GM19043 (cell line): ENCODE data around the gene RNU1-3.
A peak's percentile ranks its signal among the peaks of the same experiment; 100 is the strongest.
"Not testable (repeated sequence)": the region's sequence is repeated elsewhere in the genome, so short reads cannot be mapped to it uniquely, and the experiment has no call there.

Experiments
- ATAC-seq: cut with Tn5 transposase; IDR thresholded peaks from one replicate; pipeline ENCODE4 v1.9.1; 2021; ENCODE audit warnings: low read depth; ENCODE audit not compliant: unreplicated experiment

Gene RNU1-3

DNA sequence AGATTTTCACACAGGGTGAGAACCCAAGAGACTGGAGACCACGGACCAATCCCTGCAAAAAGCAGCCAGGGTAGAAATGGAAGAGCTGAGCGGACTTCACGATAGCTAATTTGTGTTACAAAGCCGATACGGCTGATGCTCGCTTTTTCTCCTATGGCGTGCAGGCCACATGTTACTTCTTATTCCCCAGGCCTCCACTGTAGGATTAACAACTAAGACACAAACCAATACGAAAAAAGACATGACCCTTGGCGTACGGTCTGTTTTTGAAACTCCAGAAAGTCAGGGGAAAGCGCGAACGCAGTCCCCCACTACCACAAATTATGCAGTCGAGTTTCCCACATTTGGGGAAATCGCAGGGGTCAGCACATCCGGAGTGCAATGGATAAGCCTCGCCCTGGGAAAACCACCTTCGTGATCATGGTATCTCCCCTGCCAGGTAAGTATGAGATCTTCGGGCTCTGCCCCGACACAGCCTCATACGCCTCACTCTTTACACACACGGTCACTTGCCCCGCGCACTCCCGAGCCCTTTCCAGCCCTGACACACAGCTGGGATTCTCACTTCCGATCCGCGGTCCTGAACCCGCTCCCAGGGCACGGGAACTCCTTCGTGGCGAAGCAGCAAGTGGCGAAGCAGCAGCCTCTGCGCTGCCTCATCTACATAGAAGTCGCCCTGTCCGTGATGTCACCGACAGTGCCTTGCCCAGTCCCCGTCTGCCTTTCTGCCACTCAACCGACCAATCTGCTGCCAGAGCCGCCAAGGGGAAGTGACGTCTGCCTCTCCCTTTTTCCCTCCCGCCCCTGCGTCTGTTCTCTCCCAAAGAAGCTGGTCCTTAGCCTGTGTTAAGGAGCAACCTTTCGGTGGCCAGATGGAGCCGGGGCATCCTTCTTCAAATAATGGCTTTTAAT is at the start of gene RNU1-3:
RNU1-3 (minus strand) TSS at position 447 of the 912 bp plus-strand sequence.
- ATAC-seq: peak; percentile 86

DNA sequence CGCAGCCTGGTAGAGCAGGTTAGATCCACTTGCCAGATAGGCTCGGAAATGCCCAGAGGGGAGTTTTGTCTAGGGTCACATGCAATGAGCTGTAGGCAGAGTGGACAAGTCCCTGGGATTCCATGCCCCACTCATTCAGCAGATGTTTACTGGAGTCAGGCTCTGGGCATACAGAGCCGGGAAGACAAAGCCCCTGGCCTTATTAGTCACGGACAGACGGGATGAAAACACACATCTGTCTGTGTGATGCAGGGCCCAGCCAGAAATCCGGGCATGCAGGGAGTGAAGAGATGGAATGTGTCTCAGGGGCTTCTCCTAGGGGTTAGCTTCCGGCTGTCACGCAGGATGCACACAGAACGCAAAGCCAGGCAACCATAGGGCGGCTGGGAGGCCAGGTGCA is 46.7 kb upstream of the RNU1-3 start:
- ATAC-seq: not testable (repeated sequence)

DNA sequence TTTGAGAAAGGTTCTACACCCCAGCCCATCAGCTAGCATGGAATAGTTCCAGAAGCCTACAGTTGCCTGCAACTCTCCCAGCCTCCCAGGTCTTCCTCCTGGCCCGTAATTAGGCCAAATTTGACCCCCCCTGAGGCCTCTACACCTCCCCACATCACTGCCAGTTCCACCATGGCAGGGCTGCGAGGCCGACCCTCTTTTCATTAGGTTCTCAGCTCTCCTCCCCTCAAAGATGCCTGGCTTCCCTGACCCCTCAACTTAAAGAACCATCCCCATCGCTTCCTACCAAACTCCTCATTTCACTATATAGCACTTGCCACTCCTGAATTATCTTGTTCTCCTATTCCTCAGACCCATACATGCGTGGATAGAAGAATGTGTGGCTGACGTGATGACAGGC is 46.2 kb upstream of the RNU1-3 start:
- not testable (repeated sequence) for ATAC-seq

DNA sequence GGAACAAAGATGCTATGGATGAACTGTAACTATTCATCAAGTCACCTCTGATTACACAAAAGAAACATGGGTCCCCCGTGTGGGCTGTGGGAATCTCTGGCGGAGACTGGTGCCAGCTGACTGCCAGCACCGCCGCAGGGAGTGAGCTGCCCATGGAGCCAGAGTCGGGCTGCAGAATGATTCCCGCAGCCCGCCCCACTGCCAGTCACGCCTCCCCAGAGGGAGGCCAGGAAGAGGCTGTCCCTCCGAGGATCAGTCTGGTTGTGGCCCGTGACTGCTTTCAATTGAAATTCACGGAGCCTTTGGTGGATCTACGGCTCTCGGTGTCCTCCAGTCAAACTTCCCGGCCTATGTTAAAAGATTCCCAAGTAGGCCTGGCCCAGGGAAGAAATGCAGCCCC is 45.8 kb upstream of the RNU1-3 start:
- ATAC-seq: not testable (repeated sequence)

DNA sequence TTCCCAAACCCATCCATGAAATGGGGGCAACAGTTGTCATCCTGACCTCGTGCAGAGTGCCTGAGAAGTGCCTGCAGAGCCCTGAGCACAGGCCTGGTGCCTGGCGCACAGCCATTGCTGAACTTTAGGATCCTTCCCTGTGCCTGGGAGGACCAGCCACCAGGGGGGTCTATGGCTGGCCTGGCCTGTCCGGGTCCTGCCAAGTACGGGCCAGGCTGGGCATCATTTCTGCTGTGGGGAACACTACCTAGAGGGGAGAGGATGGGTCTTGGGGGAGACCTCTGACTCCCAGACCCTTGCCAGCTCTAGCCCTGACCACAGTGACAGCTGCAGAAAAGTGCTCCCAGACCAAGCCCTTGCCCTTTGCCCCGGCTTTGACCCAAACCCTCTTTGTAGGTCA is 45.4 kb upstream of the RNU1-3 start:
- ATAC-seq: not testable (repeated sequence)

DNA sequence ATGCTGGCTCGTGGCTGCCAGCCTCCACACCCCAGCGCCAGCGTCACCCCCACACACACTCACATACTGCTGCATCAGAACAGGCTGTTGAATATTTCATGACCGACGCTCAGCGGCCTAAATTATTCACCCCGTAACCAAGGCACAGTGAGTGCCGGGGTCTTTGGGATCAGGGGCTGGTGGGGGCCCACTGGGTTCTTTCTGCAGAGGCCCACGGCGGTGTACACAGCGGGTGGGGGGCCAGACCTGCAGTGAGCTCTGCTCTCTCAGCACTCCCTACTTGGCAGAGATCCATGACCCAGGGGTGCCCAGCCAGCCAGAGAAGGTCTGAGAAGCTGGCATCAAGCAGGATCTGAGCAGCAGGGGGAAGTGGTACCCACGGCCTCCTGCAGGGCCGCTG is 43.9 kb upstream of the RNU1-3 start:
- not testable (repeated sequence) for ATAC-seq

DNA sequence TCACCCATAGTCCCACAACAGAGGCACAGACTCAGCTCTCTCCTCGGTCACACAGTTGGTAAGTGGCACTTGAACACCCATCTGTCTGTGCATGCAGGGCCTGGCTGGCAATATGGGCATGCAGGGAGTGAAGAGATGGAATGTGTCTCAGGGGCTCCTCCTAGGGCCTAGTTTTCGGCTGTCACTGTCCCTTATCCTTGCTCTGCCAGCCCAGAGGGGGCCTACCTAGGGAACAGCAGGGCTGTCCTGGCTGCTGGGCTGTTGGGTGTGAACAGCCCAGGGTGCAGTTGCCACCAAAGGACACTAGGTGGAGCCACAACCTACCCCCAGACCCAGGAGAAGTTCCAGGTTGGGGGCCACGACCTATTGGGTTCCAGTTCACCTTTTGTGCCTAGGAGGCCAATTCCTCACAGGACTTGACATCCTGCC is 42.9 kb upstream of the RNU1-3 start:
- not testable (repeated sequence) for ATAC-seq

DNA sequence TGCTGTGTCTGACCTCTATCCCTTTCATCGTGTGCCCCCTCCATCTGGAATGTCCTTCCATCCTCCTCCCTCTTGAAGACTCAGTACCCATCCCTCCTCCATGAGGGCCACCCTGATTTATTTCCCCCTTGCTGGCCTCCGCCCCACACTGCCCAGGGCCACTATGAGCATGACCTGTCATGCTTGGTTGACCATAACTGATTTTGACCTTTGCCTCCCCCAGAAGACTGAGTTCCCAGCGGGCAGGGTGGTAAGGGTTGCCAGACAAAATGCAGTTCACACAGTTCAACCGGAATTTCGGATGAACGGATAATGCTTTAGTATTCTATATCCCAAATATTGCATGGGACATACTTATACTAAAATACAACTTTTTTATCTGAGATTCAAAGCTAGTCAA is 42.0 kb upstream of the RNU1-3 start:
- ATAC-seq: not testable (repeated sequence)

DNA sequence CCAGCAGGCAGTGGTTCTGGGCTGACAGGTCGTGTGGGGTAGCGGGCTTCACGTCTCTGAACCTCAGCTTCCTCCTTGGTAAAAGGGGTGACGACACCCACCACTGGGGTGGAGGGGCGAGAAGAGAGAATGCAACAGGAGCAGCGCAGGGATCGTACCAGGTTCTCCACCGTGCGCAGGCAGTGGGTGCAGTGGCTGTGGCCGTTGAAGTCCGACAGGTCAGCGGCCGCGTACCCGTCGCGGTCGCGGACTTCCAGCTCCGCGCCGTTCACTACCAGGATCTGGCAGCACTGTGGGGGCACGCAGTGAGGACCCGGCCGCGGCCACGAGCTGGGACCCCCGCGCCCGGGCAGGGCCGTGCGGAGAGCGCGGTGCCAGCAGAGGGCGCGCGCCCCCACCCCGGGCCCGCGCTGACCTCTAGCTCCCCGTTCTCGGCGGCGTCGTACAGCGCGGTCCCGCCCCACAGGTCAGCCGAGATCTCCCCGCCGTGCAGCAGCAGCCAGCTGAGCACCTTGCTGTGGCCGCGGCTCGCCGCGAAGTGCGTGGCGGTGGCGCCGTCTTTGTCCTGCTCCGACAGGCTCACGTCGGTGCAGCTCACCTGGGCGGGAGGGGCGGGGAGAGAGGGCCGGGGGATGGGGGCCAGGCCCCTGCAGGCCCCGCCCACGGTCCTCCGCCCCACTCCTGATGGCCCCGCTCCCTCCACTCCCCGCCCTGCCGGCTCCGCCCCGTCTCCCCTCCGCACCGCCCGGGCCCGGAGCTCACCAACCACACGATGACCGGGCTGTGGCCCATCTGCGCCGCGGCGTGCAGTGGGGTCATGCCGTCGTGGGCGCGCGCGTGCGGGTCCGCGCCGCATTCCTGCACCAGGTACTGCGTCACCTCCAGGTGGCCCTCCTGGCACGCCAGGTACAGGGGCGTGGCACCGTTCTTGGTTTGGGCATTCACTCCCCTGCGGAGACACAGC is 40.7 kb upstream of the RNU1-3 start:
- not testable (repeated sequence) for ATAC-seq

DNA sequence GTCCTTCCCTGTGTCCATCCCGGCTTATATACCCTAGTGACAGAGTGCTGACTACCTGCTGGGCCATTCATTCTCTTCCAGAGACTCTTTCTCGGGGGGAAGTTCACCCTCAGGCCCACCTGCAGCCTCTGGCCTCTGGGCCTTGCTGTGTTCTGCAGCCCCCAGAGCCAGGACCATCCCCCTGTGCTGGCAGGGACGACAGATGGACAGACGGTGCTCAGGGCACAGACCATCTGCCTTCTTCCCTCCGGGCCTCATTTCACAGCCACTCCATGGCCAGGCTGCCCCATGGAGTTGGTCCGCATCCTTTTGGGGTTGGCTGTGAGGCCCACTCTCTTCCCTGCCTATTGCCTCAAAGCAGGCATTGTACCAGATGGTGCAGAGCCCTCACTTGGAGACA is 39.6 kb upstream of the RNU1-3 start:
- ATAC-seq: not testable (repeated sequence)

DNA sequence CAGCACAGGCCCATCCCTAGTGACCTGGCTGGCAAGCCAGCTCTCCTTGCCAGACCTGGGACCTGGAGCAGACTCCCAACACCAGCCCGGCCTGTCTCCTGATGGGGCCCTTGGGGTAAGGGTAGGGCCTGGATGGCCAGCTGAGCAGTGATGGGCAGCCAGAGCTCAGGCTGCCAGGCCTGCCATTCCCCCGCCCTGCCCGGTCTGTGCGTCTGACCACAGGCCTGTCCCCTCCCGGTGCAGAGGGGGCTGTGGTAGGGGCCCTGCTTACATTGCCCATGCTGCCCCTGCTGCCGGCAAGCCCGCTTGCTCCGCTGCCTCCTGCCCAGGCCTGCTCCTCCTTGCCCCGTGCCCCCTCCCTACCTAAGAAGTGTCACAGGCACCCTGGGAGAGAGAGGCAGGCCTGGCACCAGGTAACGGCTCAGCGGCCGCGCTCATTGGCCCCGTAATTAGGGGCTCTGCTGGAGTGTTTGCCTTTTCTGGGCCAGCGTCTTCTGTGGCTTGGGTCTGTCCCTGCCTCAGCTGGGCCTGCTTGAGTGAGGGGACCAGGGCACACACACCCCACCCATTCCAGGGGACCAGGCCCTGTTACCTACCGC is 37.9 kb upstream of the RNU1-3 start:
- not testable (repeated sequence) for ATAC-seq

DNA sequence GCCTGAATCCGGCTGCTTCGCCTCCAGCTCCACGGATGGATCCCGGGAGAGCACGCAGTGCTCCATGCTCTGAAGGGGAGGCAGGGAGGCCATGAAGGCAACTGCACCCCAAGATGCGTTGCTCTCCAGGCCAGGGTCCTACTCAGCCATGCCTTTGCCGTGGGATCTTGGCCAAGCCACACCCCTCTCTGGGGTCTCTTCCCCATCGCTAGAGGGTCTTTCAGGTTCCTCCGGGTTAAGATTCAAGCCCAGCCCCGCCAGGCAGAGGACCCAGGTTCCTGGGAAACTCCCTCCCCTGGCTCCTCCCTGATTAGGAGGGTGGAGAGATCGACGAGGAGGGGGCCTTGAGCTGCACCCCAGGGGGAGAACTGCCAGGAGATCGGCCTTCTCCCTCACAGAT is 37.3 kb upstream of the RNU1-3 start:
- not testable (repeated sequence) for ATAC-seq

DNA sequence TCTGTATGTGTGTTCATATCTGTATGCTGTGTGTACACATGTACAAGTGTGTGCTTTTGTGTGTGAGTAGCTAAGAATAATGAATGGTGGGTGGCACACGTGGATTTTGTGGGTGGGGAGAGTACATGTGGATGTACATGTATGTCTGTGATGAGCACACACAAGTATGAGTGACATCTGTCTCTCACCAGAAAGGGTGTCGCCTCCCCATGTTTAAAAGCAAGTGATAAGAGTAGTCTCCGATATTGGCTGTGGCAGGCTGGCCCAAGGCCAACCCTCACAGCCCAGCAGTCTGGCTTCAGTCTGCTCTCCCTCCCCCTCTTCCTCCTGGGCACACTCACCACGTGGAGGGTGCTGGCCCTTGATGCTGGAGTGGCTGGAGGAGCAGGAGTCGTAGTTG is 36.9 kb upstream of the RNU1-3 start:
- ATAC-seq: not testable (repeated sequence)

DNA sequence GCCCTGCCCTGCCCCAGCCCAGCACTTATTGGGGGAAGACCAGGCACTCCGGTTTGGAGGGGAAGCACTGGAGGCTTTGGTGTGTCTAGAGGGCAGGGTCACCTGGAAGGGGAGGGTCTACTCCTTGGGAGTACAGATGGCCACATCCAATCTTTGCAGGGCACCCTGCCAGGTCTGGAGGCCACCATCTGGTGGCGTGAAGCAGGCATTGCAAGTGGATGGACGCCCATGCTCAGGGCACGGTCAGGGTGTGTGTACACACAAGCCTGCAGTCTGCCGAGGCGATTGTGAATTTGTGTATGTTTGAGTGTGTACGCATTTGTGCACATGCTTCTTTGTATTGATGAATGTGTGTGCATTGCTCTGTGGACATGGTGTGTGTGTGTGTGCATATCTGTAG is 36.4 kb upstream of the RNU1-3 start:
- ATAC-seq: not testable (repeated sequence)

DNA sequence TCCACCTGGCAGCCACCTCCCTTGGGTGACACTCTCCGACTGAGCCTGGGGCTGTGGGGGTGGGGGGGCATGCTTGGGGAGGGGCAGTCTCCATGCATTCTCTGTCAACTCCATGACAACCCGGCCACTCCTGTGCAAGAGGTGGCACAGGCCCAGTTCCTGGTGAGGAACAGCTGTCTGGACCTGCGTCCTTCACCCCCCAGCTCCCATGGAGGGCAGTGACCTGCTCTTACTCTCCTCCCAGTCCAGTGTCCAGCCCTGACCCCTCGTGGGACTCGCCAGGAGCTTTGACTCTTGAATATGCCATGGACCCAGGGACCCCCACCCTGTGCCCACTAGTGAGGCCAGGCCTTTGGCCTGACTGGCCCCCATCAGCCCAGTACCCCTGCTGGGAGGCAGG is 35.5 kb upstream of the RNU1-3 start:
- ATAC-seq: not testable (repeated sequence)

DNA sequence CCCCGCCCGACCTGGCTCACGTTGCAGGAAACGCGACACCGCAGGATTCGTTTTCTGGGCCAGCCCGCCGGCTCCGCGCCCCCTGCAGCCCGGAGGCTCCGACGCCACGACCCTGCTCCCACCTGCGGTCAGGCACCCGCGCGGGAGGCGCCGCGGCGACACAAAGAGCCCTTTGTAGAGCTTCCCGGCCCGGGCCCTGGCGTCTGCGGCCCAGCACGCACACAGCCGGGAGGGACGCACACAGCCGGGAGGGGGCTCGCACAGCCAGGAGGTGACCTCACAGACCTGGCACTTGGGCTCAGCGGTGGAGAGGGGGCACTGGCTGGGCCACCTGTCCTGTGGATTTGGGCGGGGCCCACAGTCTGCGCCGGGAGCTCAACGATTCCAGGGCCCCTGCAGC is 34.4 kb upstream of the RNU1-3 start:
- ATAC-seq: not testable (repeated sequence)

DNA sequence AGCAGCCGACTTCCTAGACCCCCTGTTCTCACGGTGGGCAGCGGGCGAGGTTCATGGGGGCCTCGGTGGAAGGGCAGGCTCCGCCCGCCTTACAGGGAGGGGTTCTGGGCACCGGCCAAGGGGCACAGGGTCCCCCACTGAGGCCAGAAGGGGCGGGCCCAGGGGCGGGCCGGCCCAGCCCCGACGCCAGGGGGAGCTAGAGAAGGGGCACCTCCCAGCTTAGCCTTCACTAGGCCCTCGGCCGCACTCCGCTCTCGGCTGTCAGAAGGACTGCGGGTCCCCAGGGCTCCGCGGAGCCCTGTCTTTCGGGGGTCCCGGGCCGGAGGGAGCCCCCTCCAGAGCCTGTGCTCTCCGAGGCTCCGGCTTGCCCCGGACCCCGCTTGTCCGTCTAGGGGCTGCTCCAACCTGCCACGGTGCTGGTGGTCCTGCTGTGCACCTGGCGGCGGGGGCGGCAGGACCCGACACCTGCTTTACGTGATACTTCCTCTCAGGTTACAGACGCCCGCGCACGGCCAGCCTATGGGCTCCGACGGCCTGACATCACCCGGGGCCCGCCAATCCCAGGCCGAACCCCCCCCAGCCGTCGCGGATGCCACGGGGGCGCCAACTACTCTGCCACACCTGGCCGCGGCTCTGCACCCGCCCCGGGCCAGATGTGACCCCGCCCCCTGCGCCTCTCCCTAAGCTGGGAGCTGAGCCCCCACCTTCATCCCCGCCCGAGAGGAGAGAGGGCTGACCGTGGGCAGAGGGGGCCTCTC is 33.6 kb upstream of the RNU1-3 start:
- not testable (repeated sequence) for ATAC-seq

DNA sequence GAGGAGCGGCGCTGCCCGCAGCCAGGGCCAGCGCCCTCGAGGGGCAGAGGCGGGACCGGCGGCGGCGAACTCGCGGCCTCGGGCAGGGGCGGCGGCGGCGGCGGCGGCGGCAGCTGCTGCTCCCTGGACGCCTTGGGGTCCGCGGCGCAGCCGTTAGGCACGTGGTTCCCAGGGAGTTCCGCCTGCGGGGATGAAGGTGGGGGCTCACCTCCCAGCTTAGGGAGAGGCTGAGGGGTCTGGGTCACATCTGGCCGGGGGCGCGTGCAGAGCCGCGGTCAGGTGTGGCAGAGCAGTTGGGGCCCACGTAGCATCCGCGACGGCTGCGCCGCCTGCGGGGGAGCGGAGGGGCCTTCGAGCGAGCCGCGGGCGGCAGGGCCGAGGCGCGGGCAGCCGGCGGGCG is 32.7 kb upstream of the RNU1-3 start:
- not testable (repeated sequence) for ATAC-seq

DNA sequence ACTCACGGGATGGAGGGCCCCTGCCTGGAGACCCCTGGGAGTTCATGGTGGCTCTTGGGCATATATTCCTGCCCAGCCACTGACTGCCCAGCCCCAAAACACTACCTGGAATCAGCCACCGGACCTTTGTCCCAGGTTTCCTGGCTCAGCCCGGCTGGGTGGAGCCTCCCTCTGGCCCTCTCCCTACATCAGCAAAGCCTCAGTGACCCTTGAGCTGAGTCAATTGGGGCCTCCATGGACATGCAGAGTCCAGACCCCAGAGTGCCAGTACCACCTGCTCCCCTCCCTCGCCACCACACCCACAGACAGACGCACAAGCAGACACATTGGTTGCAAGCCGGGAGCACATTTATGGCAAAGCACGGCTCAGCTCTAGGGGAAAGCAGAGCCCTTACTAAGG is 30.4 kb upstream of the RNU1-3 start:
- not testable (repeated sequence) for ATAC-seq
